Skeletal muscle tissue (tissue), 4 donors: Measurements from ENCODE around the gene UCK2. TPM values are rescaled to one million over a fixed set of nuclear protein-coding genes. Genes with fewer than 3 reads are reported as not detected.

Source experiments
- H3K27ac ChIP-seq: one replicate; pipeline ENCODE4 v1.7.0; 2013; ENCODE audit warnings: mild to moderate bottlenecking, low read depth, low read length, inconsistent platforms
- H3K27me3 ChIP-seq, 3 donors: one replicate each; pipeline ENCODE4 v1.7.0; 2013; ENCODE audit warnings: low read length in 3 of 3; ENCODE audit not compliant: control insufficient read depth in 3 of 3, insufficient read depth in 3 of 3
- H3K36me3 ChIP-seq, 3 donors: one replicate each; pipeline ENCODE4 v1.7.0; 2013; ENCODE audit warnings: low read length in 3 of 3; ENCODE audit not compliant: control insufficient read depth in 3 of 3, insufficient read depth in 3 of 3
- H3K4me1 ChIP-seq, 3 donors: one replicate each; pipeline ENCODE4 v1.7.0; 2013; ENCODE audit warnings: low read length in 3 of 3, mild to moderate bottlenecking in 3 of 3; ENCODE audit not compliant: control insufficient read depth in 3 of 3, insufficient read depth in 3 of 3
- H3K4me3 ChIP-seq, 3 donors: one replicate each; pipeline ENCODE4 v1.7.0; 2013; ENCODE audit warnings: low read length in 3 of 3
- H3K9ac ChIP-seq, 3 donors: one replicate each; pipeline ENCODE4 v1.7.0; 2013; ENCODE audit warnings: low read length in 3 of 3, mild to moderate bottlenecking in 3 of 3, moderate library complexity in 2 of 3, low read depth in 1 of 3
- H3K9me3 ChIP-seq, 3 donors: one replicate each; pipeline ENCODE4 v1.7.0; 2013; ENCODE audit warnings: low read length in 3 of 3; ENCODE audit not compliant: control insufficient read depth in 3 of 3
- total RNA-seq: library from RNA; depleted of rRNA; stranded (reverse); fragments of >200 nt; gene quantifications from one replicate; pipeline ENCODE4 v1.2.3, GENCODE V29; 2014
- donor health status: Osteomylitis.

Gene UCK2
- total RNA-seq, 1 donor from 2014 or later: 26.1 TPM

DNA sequence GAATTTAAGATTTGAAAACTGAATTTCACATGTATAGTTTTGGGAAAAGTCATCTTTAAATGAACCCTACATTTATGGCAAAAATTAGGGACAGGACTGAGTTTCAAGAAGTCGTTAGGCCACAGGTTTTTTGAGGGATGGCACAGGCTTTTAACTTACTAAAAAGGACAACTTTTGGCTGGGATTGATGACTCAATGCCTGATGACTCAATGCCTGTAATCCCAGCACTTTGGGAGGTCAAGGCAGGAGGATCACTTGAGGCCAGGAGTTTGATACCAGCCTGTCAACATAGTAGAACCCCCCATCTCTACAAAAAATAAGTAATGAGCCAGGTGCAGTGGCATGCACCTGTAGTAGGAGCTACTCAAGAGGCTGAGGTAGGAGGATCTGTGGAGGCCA, 15.9 kb downstream of the UCK2 start:
- H3K27ac ChIP-seq: no peak overlapping the region
- no peak overlapping the region for H3K9ac ChIP-seq

DNA sequence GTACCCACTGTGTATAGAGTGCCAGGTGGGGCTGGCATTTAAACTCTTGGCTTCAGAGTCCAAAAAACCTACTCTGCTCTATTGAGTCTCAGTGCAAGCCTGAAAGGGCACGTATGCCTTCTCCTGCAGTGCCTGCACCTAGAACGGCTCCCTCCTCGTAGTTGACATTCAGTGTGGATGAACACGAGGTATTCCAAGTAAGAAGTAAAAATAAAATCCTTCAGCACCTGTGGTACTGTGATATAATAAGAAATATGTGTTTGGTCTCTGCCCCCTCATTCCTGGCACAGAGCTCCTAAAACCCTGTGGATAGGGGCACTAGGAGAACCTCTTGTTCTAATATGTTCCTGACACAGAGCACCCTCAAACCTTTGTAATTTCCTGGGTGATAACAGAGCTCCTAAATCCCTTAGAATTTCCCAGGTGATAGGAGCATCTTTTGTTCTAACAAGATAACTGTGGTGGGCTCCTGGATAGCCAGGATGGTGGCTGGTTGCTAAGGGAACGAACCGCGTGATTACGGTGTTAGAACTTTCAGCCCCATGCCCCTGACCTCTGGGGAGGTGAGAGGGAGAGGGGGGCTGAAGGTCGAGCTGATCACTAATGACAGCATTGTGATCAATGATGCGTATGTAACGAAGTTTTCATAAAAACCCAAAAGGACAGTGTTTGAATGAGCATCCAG, 16.8 kb downstream of the UCK2 start:
- no peaks in the 10 kb centered on the region for H3K36me3 ChIP-seq

More for the DNA sequence above, 15.9 kb downstream of the UCK2 start:
- no peaks in the 10 kb centered on the region for H3K9me3 ChIP-seq
- no peaks in the 10 kb centered on the region for H3K27me3 ChIP-seq
- no peaks in the 10 kb centered on the region for H3K36me3 ChIP-seq
- H3K4me3 ChIP-seq: no peak overlapping the region
- H3K4me1 ChIP-seq: peaks cover 22% of the 10 kb centered on the region in 3 donors

DNA sequence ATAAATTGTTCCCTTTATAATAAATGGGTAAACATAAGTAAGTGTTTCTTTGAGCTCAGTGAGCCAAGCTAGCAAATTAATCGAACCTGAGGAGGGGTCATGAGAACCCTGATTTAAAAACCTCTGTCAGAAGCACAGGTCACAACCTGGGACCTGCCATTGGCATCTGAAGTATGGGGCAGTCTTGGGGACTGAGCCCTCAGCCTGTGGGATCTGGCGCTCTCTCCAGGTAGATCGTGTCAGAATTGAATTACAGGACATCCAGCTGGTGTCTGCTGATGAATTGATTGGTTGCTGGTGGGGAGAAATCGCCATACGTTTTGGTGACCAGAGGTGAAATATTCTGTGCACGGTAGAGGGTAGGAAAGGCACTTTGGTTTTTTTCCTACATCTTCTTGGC, 17.5 kb downstream of the UCK2 start:
- Histone ChIP-seq H3K9me3 (no peaks in the 10 kb centered on the region), H3K27ac (no peak overlapping the region), H3K4me1 (peaks cover 28 to 31% (median 28%) of the 10 kb centered on the region in 3 donors), H3K9ac (no peak overlapping the region), H3K4me3 (no peak overlapping the region), H3K36me3 (no peaks in the 10 kb centered on the region), H3K27me3 (no peaks in the 10 kb centered on the region)

More for the DNA sequence above, 16.8 kb downstream of the UCK2 start:
- Histone ChIP-seq H3K4me3 (no peak overlapping the region), H3K27ac (no peak overlapping the region), H3K27me3 (no peaks in the 10 kb centered on the region), H3K9ac (no peak overlapping the region), H3K4me1 (peaks cover 23 to 24% (median 23%) of the 10 kb centered on the region in 3 donors), H3K9me3 (no peaks in the 10 kb centered on the region)

DNA sequence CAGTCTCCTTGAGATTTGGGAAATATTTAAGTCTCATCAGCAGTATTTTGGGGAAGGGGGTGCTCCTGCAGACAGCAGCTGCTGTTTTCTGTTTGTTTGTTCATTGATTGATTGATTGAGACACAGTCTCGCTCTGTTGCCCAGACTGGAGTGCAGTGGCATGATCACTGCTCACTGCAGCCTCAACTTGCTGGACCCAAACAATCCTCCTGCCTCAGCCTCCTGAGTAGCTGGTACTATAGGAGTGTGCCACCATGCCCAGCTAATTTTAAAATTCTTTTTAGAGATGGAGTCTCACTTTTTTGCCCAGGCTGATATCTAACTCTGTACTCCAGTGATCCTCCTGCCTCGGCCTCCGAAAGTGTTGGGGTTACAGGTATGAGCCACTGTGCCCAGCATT, 18.2 kb downstream of the UCK2 start:
- peaks cover 28 to 31% (median 28%) of the 10 kb centered on the region in 3 donors for H3K4me1 ChIP-seq
- H3K4me3 ChIP-seq: no peak overlapping the region
- H3K27ac ChIP-seq: no peak overlapping the region
- no peaks in the 10 kb centered on the region for H3K27me3 ChIP-seq
- H3K36me3 ChIP-seq: no peaks in the 10 kb centered on the region
- H3K9me3 ChIP-seq: no peaks in the 10 kb centered on the region
- H3K9ac ChIP-seq: no peak overlapping the region

- no peak overlapping the region for H3K9ac ChIP-seq
Measured at GRCh38 chr1:165845992-165846748, 18.8 kb downstream of the UCK2 start.

GRCh38 chr1:165847486-165847885, 20.1 kb downstream of the UCK2 start:
- H3K4me3 ChIP-seq: no peak overlapping the region
- no peak overlapping the region for H3K9ac ChIP-seq
- H3K27me3 ChIP-seq: no peaks in the 10 kb centered on the region
- H3K27ac ChIP-seq: no peak overlapping the region
- H3K9me3 ChIP-seq: no peaks in the 10 kb centered on the region
- peaks cover 16 to 18% (median 18%) of the 10 kb centered on the region in 3 donors for H3K4me1 ChIP-seq
- no peaks in the 10 kb centered on the region for H3K36me3 ChIP-seq

More at GRCh38 chr1:165845992-165846748, 18.8 kb downstream of the UCK2 start:
- Histone ChIP-seq H3K4me3 (no peak overlapping the region), H3K27ac (no peak overlapping the region), H3K36me3 (no peaks in the 10 kb centered on the region), H3K27me3 (no peaks in the 10 kb centered on the region), H3K9me3 (no peaks in the 10 kb centered on the region), H3K4me1 (peaks cover 28 to 31% (median 30%) of the 10 kb centered on the region in 3 donors)

DNA sequence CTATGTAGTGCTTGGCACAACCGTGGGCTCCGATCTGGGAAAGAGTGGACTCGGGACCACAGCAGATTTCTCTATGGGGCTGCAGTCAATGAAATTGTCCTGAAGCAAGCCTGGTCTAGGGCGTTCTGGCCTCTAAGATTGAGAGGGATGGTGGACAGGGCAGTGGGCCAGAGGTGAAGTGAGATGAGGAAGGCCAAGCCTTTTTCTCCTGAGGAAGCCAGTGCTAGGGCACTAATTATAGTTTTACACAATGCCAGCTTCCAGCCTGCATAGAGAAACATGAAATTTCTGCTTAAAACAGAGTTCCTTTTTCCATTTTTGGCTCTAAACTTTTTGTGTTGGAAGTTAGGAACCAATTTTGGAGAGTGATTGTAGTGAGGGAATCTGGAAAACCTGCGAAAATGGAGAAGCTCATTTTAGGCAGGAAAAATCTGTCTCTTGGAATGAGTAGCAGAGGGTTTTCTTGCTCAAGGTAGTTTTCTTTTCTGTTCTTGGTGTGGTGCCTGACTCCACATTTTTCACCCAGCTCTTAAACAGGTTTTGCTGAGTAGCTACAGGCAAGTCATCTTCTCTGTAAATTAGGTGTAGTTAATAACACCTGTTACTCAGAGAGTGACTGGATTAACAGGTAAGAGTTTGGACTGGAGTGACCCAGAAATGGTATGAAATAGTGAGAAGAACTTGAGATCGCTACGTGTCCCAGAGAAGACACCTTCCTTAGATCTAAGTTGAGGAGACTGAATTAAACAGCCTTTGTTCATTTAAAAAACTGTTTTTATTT, 22.1 kb downstream of the UCK2 start:
- Histone ChIP-seq H3K27ac (no peak overlapping the region), H3K9ac (no peak overlapping the region), H3K27me3 (no peaks in the 10 kb centered on the region), H3K4me3 (no peak overlapping the region), H3K36me3 (no peaks in the 10 kb centered on the region), H3K4me1 (peaks cover 17 to 19% (median 19%) of the 10 kb centered on the region in 3 donors), H3K9me3 (no peaks in the 10 kb centered on the region)

GRCh38 chr1:165851034-165851658, 23.7 kb downstream of the UCK2 start:
- Histone ChIP-seq H3K4me1 (peaks cover 21 to 28% (median 27%) of the 10 kb centered on the region in 3 donors), H3K27ac (no peak overlapping the region), H3K9me3 (no peaks in the 10 kb centered on the region), H3K36me3 (no peaks in the 10 kb centered on the region), H3K27me3 (no peaks in the 10 kb centered on the region), H3K9ac (no peak overlapping the region), H3K4me3 (no peak overlapping the region)

DNA sequence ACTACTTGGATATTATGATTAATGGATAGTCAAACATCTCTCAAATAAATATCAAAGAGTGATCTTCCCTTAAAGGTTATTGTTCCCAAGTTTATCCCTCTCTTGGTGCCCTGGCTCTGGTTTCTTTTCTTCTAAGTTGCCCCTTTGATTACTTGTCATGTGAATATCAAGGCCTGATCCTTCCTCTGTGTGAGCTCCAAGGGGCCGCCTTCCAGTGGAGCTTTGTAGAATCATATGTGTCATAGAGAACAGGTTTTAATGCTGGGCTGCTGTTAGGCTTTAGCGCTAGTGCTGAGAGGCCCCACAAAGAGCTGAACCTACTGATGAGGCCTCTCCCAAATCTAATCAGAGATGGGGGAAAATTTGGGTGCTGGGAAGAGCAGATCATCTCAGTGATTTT, 25.5 kb downstream of the UCK2 start:
- Histone ChIP-seq H3K9me3 (no peaks in the 10 kb centered on the region), H3K36me3 (no peaks in the 10 kb centered on the region), H3K4me3 (no peak overlapping the region), H3K9ac (no peak overlapping the region), H3K27me3 (no peaks in the 10 kb centered on the region), H3K4me1 (peaks cover 33 to 40% (median 39%) of the 10 kb centered on the region in 3 donors), H3K27ac (no peak overlapping the region)
